ENCODE results near the gene COL26A1.

GRCh38 chr7:101539784-101540183 is 177.1 kb downstream of the COL26A1 start:
- no peak for TF ChIP-seq POLR2A (IDR thresholded peaks at IDR 0.05)
- TF ChIP-seq, protein P1, sequence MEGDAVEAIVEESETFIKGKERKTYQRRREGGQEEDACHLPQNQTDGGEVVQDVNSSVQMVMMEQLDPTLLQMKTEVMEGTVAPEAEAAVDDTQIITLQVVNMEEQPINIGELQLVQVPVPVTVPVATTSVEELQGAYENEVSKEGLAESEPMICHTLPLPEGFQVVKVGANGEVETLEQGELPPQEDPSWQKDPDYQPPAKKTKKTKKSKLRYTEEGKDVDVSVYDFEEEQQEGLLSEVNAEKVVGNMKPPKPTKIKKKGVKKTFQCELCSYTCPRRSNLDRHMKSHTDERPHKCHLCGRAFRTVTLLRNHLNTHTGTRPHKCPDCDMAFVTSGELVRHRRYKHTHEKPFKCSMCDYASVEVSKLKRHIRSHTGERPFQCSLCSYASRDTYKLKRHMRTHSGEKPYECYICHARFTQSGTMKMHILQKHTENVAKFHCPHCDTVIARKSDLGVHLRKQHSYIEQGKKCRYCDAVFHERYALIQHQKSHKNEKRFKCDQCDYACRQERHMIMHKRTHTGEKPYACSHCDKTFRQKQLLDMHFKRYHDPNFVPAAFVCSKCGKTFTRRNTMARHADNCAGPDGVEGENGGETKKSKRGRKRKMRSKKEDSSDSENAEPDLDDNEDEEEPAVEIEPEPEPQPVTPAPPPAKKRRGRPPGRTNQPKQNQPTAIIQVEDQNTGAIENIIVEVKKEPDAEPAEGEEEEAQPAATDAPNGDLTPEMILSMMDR (IDR thresholded peaks at IDR 0.05), result no peak
- no peak for TF ChIP-seq EP300 (IDR thresholded peaks at IDR 0.05)
- TF ChIP-seq POLR2AphosphoS5 (IDR thresholded peaks at IDR 0.05), result no peak
